ENCODE data around the gene PPP2R5D.
A peak's percentile ranks its signal among the peaks of the same experiment; 100 is the strongest.
"Not testable (repeated sequence)": the region's sequence is repeated elsewhere in the genome, so short reads cannot be mapped to it uniquely, and the experiment has no call there.

Gene PPP2R5D

DNA sequence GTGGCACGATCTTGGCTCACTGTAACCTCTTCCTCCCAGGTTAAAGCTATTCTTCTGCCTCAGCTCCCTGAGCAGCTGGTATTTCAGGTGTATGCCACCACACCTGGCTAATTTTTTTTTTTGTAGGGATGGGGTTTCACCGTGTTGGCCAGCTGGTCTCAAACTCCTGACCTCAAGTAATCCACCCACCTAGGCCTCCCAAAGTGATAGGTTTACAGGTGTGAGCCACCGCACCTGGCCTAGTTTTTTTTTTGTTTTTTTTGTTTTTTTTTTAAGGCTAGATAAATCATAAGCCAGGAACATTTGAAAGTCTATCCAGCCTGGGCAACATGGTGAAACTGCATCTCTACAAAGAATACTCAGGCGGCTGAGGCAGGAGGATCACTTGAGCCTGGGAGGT is 48.0 kb downstream of the PPP2R5D start:
- DNase-seq (ENCODE audit: low spot score), result no peak

DNA sequence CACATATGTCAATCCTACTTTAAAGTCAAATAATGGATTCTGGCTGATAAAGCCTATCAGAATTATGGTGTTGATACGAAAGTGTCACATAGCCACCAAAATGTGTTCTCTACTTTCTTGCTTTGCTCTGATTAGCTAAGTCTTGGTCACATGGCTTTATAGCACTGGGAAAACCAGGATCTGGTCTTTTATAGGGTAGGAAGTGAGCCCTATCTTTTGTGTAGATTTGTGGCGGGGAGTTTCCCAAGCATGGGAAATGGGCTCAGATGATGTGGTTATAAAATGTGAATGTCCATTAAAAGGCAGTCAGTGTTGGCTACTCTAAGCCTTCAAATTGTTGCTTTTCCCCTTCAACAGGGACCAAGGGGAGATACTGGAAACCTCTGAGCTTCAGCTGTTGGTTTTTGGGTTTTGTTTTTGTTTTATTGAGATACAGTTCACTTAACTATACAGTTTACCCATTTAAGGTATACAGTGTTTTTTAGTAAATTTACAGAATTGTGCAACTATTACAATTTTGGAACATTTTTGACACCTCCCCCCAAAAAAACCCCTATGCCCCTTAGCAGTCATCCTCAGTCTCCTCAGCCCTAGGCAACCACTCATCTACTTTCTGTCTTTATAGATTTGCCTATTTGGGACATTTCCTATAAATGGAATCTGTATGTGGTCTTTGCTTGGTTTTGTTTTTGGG is 49.3 kb downstream of the PPP2R5D start:
- no peak for DNase-seq (ENCODE audit: low spot score)

DNA sequence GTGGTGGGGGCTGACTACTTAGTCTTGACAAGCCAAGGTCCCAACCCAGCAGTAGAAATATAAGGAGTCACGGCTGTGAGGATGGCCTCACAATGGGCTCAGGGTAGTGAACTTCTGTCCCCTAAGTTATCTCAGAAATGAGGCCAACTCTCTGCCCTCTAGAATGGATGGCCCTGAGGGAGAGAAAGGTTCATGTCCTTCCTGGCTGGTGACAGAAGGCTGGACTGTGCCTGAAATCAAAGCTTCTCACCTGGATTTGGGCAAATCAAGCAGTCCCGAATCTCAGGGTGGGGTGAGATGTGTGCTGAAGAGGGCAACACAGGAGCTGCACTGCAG is 49.8 kb downstream of the PPP2R5D start:
- no peak for DNase-seq (ENCODE audit: low spot score)

DNA sequence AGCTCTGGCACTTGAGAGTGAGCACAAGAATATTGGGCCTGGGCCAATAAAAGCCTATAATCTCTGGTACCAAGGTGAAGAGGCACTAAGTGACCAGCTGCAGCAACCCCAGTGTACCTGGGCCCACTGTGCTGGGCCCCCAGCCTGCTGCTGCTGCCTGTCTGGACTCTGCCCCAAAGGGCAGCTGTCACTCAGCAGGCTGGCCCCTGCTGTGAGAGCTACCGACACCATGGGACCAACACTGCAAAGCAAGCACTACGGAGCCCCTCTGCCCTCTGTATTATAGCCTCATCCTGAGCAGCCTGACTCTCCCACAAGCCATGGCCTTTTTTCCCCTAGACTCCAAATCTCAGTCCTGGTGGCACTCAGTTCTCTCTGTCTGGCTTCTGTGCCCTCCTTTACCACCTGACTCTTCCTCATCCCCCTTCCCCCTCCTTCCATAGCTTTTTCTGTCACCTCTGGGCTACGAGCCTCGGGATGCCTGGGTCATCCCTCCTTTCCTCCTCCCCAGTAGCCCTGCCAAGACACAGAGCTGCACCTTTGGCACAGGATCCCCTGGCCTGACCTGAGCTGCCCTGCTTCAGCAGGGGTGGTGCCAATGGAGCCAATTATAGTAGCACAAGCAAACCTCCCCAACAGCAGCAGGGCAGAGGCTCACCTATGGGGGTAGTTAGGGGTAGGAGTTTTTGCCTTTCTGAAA is 51.3 kb downstream of the PPP2R5D start:
- no peak for DNase-seq (ENCODE audit: low spot score)

DNA sequence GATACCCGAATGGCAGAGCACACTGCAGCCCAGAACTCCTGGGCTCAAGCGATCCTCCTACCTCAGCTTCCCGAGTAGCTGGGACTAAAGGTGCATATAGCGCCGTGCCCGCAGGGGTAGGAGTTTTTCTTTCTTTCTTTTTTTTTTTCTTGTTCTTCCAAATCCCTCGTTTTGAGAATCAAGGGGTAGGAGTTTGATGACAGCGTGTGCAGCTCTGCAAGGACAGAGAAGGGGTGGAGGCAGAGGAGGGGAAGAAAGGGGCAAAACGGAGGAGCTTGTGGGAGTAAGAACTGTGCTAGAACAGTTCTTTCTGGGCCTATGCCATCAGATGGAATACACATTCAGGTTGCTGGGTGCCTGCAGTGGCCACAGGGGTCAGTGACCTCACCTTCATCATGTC is 52.3 kb downstream of the PPP2R5D start:
- DNase-seq (ENCODE audit: low spot score), result no peak

DNA sequence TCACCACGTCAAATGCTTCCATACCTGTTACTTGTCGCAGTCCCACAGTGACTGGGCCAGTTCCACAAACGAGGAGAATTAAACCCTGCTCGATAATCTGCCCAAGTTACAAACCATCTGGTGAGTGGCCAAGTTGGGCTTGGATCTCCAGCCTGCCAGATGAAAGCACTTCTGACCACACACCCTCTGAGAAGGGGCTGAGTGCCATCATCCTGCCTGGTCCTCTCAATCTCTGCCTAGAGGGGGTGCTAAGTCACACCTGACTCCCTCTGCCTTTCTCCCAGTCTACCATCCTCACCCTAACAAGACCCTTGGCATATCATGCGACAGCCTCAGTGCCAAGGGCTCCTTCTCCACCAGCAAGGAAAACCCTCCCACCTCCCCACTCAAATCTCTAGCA is 52.8 kb downstream of the PPP2R5D start:
- no peak for DNase-seq (ENCODE audit: low spot score)

DNA sequence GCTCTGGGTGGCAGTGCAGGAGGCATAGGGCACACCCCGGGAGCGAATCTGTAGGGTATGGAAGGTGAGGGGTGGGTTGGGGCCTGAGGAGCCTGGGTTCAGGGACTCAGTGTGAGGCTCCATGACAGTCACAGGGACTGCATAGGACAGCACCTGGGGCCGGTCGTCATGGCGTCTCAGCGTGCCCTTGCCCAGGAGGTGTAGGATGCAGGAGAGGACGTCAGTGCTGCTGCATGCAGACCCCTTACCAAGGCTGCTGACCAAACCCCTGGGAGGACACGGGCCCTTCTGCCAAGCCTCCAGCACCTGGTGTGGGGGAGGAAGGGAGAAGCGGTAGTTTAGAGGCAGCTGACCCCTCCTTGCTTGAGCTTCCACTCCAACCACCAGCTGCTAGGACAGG is 53.3 kb downstream of the PPP2R5D start:
- DNase-seq (ENCODE audit: low spot score), result no peak

DNA sequence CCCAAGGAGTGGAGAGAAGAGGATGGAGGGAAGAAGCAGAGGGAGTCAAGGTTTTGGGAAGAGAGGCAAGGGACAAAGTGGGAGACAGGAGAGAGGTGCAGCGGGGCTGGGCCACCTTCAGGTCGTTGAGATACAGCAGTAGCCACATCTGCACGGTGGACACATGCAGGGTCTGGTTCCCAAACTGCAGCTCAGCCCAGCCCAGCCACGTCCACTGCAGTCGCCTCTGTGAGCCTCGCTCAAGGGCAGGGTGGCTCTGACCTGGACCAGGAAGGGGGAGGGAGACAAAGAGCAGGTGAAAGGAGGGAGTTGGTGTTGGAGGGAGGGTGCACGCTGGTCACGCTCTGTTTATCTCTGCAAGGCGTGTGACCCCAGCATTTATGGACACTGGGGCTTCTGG is 54.4 kb downstream of the PPP2R5D start:
- DNase-seq (ENCODE audit: low spot score), result no peak

DNA sequence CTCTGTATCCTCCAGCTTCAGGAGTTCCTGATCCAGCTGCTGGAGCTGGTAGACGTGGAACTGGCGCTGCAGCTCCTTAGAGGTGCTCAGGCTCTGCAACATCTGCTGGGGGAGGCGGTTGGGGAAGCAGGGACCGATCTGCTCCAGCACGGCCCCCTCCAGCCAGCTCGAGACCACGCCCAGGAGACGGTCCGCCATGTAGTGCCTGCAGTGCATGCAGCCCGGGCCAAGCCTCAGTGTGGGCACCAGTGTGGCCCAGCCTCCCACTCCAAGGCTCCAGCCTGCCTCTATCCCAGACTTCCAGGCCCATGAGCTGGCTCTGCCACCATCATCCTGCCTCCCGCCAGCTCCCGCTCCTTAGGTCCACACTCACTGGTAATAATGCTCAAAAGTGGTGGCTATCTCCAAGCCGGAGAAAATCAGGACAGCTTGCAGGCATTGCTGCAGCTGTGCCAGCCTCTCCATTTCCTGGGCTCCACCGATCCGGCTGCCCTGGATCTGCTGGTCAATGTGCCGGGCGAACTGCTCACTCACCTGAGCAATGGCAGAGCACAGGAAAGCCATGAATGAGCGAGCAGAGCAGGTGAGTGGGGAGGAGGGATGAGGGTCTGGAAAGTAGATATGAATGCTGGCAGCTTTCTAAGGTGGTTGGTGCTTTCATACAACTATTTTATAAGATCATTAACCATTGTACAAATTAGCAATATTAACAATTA is 56.3 kb downstream of the PPP2R5D start:
- DNase-seq (ENCODE audit: low spot score), result no peak

DNA sequence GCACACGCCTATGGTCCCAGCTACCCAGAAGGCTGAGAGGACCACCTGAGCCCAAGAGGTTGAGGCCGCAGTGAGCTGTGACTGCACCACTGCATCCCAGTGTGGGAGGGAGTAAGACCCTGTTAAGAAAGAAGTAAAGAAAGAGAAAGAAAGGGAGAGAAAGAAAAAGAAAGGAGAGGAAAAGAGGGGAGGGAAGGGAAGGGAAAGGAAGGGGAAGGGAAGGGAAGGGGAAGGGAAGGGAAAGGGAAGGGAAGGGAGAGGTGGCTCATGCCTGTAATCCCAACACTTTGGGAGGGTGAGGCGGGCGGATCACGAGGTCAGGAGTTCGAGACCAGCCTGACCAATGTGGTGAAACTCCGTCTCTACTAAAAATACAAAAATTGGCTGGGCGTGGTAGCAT is 57.1 kb downstream of the PPP2R5D start:
- not testable (repeated sequence) for DNase-seq (ENCODE audit: low spot score)

DNA sequence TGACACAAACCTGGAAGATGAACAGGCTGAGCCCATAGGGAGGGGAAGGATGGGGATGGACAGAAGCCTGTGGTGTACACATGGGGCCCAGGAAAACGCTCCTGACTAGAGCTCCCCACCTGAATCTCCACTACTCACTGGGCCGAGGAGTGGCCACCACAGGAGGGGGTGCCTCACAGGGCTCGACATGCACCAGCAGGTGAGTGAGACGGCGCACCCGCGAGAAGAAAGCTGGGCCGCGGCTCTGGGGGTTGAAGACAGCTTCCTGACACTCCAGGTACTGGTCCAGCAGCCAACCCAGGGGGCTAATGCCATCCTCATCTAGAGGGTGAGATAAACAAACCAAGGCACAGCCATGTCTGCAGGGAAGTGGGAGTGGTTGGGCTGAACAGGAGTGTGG is 58.9 kb downstream of the PPP2R5D start:
- DNase-seq (ENCODE audit: low spot score), result no peak

DNA sequence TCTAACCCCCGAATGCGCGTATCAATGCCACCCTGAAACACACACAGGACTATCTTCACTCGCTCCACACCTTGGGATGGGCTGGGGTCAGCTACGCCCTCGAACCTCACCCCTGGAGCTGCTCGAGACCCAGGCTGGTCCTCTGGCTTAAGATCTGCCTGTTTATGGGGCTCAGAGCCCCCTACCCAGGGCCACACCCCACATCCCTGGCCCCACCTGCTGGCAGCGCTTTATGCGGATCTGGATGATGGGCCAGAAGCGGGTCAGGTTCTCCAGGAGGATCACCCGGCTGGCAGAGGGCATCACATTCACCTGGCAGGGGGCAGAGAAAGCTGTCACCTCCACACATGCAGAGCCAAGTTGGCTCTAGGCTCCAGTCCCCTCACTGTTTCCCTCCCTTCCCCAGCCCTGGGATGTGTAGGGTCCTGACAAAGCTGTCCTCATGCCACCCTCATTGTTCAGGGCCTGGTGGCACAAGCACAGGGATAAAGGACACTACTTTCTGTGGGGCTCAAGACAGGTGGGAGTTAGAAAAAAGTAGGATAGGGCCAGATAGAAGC is 61.1 kb downstream of the PPP2R5D start:
- no peak for DNase-seq (ENCODE audit: low spot score)

DNA sequence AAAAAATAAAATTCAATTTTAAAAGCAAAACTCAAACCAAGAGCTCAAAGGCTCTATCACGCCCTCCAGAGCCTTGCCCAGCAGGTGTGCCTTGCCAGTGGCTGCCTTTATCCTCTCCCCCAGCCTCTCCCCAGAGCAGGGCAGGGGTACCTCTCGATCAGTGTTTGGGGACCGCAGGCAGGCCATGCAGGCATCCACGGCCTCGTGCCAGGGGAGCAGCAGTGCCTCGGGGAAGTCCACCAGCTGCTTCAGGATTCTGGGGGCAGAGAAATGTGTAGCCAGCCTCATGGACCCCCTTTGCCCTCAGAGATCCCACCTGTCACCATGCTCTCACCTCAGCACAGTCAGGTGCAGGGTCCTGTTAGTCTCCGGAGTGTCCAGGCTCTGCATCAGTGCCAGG is 63.6 kb downstream of the PPP2R5D start:
- DNase-seq (ENCODE audit: low spot score), result no peak

DNA sequence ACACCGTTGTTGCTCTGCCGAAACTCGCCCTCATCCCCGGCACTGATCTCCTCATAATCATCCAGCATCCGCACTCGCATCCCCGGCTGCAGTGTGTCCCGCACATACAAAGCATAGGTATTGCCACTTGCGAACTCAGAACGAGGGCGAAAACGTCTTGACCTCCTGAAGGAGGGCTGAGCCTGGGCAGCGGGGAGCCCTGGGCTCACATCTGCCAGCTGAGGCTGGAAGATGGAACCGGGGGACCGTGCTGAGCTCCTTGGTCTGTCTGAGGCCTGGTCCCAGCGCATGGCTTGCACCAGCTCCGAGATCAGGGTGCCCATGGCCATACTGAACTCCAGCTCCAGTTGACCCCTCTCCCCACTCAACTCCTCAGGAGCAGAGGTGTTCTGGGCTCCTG is 66.6 kb downstream of the PPP2R5D start:
- DNase-seq (ENCODE audit: low spot score), result no peak

DNA sequence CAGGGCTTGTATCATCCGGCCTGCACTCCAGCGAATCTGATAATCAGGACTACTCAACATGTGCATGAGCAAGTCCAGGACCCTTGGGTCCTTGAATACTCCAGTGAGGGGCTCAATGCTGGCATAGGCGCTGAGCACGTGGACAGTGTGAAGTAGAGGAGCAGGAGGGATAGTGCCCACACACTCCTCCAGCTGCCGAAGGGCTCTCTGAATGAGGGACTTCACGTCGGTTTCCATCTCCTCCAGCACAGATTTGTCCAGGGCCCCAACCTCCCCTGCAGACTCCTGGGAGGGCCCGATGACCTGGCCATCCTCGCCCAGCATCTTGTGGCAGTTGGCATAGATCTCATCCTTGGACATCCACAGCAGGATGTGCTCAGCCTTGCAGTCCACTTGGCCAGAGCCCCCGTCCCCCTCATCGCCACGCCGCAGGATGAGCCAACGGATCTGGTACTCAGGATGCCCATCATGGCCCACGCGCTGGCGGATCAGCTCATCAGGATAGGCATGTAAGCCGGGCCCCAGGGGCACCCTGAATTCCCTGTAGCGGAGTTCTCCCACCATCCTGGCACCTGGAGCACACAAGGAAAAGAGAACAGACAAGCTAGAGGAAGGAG is 68.0 kb downstream of the PPP2R5D start:
- no peak for DNase-seq (ENCODE audit: low spot score)

DNA sequence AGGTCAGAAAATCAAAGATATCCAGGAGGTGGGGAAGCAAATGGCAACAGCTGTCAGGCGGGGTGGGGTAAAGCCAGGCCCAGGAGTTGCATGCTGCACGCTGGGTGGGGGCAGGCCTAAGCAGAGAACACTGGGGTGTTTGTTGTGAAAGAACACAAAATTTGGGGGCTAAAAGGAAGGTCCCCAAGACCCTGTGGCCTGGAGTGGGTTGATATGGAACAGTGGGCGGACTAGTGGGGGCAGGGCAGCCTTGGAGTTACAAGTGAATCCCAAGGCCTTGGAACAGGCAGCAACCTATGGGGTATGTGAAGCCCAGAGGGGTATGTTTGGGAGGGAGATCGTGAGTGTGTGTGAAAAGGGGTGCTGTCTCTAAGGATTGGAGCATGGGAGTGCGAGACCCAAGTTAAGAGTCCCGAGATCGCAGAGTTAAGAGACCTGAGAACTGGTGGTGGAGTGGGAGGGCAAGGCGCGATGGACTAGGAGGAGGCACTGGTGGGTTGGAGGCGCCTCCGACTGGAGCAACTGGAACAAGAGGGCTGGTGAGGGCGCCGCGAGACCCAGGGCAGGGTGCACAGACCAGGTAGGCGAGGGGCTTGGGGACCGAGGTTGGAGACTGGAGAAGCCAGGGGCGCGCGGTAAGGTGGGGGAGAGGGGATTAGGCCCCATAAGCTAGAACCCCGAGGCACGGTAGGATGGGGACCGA is 68.6 kb downstream of the PPP2R5D start:
- peak; percentile 38 for DNase-seq (ENCODE audit: low spot score)

DNA sequence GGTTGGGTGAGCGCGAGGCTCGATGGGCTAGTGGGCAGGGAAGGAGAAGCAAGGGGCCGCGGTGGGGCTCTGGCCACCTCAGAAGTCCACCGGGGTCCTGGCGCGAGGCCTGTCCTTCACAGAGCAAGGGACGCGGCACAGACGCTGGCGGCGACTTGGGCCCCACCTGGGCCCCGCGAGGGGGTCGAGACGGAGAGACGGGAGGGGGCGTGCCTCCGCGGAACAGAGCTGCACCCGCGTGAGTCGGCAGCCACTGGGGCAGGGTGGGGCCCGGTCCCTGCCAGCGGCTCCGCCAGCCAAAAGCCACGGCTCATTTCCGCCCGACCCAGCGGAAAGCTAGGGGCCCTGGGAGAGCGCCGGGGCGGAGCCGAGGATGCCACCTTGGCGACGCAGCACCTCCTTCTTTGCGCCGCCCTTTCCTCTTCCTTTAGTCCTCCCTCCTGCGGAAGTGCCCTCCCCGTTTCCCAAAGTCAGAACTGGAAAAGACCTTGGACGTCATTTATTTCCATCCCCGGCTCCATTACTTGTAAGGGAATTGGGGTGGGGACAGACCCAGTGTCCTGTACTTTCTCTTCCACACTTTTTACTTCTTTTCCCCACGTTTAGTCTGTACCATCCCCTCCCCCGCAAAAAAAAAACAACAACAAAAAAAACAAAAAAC is 69.3 kb downstream of the PPP2R5D start, which contains the start of gene CUL7:
Gene CUL7 (minus strand): TSS at position 307 of the 661 bp plus-strand sequence. CDS start 1,063 bp downstream, outside the sequence.
- DNase-seq (ENCODE audit: low spot score), result peak; percentile 95

DNA sequence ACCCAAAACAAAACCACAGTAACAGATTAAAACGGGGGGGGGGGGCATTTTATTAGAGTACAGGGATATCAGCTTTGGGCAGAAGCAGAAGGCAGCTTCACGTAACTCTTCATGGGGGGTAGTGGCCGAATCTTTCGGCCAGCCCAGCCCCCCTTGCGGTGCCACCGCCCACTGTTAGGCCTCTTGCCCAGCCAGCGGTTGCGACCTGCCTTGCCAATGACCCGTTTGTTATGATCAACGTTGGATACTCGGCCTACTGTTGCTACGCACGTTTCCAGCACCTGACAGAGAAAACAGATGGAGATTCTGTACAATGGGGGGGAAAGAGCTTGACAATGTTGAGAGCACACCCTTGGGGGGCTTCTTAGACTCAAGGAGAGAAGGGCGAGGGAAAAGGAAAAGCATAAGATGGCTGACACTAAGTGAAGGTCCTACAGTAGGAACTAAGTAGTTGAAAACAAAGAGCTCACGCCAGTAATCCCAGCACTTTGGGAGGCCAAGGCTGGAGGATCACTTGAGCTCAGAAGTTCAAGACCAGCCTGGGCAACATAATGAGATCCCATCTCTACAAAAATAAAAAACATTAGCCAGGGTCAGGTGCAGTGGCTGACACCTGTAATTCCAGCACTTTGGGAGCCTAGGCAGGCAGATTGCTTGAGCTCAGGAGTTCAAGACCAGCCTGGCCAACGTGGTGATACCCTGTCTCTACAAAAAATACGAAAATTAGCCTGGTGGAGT is 70.0 kb downstream of the PPP2R5D start:
- DNase-seq (ENCODE audit: low spot score), result peak; percentile 22

DNA sequence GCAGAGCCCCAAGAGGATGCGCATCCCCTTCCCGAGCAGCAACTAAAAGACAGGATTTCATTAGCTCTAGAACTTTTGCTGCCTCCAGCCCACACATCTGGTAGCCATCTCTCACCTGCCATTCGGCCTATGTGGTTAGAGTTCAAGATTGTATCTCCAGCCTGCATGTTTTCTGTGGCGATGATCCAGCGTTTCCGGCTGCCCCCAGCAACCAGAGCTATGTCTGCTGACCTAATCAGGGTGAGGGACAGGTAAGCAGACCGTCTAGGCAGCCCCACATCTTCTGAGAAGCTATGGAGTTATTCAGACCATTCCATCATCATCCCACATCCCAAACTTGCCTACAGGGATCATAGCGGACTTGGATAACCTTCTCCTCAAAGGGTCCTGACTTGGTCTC is 71.6 kb downstream of the PPP2R5D start:
- no peak for DNase-seq (ENCODE audit: low spot score)

DNA sequence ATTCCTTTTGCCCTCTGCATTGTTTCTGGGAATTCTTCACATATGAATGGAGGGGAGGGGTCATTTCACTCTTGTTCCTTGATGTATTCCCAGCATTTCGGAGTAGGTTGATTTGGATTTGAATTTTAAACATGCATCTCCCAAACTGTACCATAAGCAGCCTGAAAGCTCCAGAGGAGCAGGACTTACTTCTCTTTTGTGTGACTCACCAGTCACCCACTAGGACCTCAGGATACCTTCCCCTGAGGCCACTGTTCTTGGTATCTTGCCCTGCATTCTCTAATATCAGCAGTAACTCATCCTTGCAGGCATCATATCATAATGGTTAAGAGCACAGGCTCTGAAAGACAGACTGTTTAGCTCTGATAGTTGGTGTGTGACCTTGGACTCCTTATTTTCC is 74.2 kb downstream of the PPP2R5D start:
- no peak for DNase-seq (ENCODE audit: low spot score)
